GM12878 (cell line): ENCODE results near the gene TRIM38. TPM values are rescaled to one million over a fixed set of nuclear protein-coding genes. Genes with fewer than 3 reads are reported as not detected.

Experiments
- ASH2L ChIP-seq: fragments of 300-600, 200-600 bp; sonication (generic); IDR thresholded peaks from 2 replicates; pipeline ENCODE4 v1.6.1; 2017; ENCODE audit warnings: low read depth, mild to moderate bottlenecking, borderline replicate concordance
- FOXM1 ChIP-seq: IDR thresholded peaks from 2 replicates; pipeline ENCODE4 v1.6.1; 2012; ENCODE audit warnings: low read depth, mild to moderate bottlenecking, inconsistent platforms, low read length, moderate library complexity
- MEF2B ChIP-seq: fragments of 450-650 bp; IDR thresholded peaks from 2 replicates; pipeline ENCODE4 v1.6.1; 2018; ENCODE audit warnings: mild to moderate bottlenecking, moderate library complexity; ENCODE audit not compliant: partially characterized antibody, poor library complexity, severe bottlenecking
- NFIC ChIP-seq: IDR thresholded peaks from 2 replicates; pipeline ENCODE4 v1.6.1; 2012; ENCODE audit warnings: low read depth, mild to moderate bottlenecking, inconsistent platforms, low read length, moderate library complexity
- NFYA ChIP-seq: IDR thresholded peaks from 2 replicates; pipeline ENCODE4 v1.6.1; 2011; ENCODE audit warnings: low read depth, mild to moderate bottlenecking, low read length, improper control_type of control experiment, borderline replicate concordance
- PAX5 ChIP-seq: IDR thresholded peaks from 2 replicates; pipeline ENCODE4 v1.6.1; 2011; ENCODE audit warnings: low read depth, low read length, borderline replicate concordance
- RAD51 ChIP-seq: fragments of 450-650 bp; IDR thresholded peaks from 2 replicates; pipeline ENCODE4 v1.6.1; 2016; ENCODE audit warnings: moderate library complexity, mild to moderate bottlenecking, inconsistent platforms
- RB1 ChIP-seq: fragments of 450-650 bp; formaldehyde crosslinking; IDR thresholded peaks from 2 replicates; pipeline ENCODE4 v1.6.1; 2017; ENCODE audit warnings: mild to moderate bottlenecking, borderline replicate concordance
- SIN3A ChIP-seq: IDR thresholded peaks from 2 replicates; pipeline ENCODE4 v1.6.1; 2012; ENCODE audit warnings: low read depth, low read length, improper control_type of control experiment
- SREBF1 ChIP-seq: IDR thresholded peaks from 2 replicates; pipeline ENCODE4 v1.6.1; 2012; ENCODE audit warnings: mild to moderate bottlenecking, low read length
- TAF1 ChIP-seq: IDR thresholded peaks from 2 replicates; pipeline ENCODE4 v1.6.1; 2011; ENCODE audit warnings: mild to moderate bottlenecking, low read depth, low read length, borderline replicate concordance
- polyA plus RNA-seq, 11 experiments: library from polyadenylated mRNA; depleted of rRNA in 4 of 11; unstranded in 6 of 11; stranded (reverse) in 5 of 11; fragments of >200 nt; fragmentation: Nextera tagmentation in 4 of 11; fragmentation: Illumina TruSeq in 1 of 11; extraction: Ambion mirVana in 4 of 11; extraction: Trizol in 1 of 11; gene quantifications; 1 replicate in 1 of 11; 2 replicates in 10 of 11; pipeline versions ENCODE4 v1.2.1 to v1.2.3, GENCODE V29; 2011 to 2016; ENCODE audit warnings: inconsistent platforms in 2 of 11, missing spikeins in 2 of 11, low read depth in 1 of 11
- total RNA-seq, 4 experiments: library from RNA; depleted of rRNA in 3 of 4; stranded (reverse); fragments of >200 nt in 3 of 4; fragmentation: Illumina TruSeq in 1 of 4; extraction: Trizol in 1 of 4; gene quantifications; 2 replicates each; pipeline versions ENCODE4 v1.2.1 to v1.2.3, GENCODE V29; 2013 to 2021
- TF ChIP-seq, protein P1 (sequence below): fragments of 450-650 bp; IDR thresholded peaks from 2 replicates; pipeline ENCODE4 v1.6.1; 2017; ENCODE audit warnings: mild to moderate bottlenecking
- TF ChIP-seq, protein P2 (sequence below): fragments of 450-650 bp; IDR thresholded peaks from 2 replicates; pipeline ENCODE4 v1.6.1; 2018; ENCODE audit warnings: borderline replicate concordance, mild to moderate bottlenecking; ENCODE audit not compliant: partially characterized antibody
- TF ChIP-seq, protein P3 (sequence below): fragments of 450-650 bp; IDR thresholded peaks from 2 replicates; pipeline ENCODE4 v1.6.1; 2017; ENCODE audit warnings: borderline replicate concordance
- TF ChIP-seq, protein P4 (sequence below): fragments of 450-650 bp; IDR thresholded peaks from 2 replicates; pipeline ENCODE4 v1.6.1; 2018; ENCODE audit warnings: mild to moderate bottlenecking, low read depth, moderate library complexity; ENCODE audit not compliant: partially characterized antibody
- TF ChIP-seq, protein P5 (sequence below): IDR thresholded peaks from 2 replicates; pipeline ENCODE4 v1.6.1; 2011; ENCODE audit warnings: low read depth, low read length, improper control_type of control experiment, borderline replicate concordance

TRIM38 gene
- total and polyA plus RNA-seq, 10 of the 15 experiments (the other 5 are each of a cell fraction or from before 2014, with no cell fraction given), result 4.5 to 14.7 (median 11.1) TPM

DNA sequence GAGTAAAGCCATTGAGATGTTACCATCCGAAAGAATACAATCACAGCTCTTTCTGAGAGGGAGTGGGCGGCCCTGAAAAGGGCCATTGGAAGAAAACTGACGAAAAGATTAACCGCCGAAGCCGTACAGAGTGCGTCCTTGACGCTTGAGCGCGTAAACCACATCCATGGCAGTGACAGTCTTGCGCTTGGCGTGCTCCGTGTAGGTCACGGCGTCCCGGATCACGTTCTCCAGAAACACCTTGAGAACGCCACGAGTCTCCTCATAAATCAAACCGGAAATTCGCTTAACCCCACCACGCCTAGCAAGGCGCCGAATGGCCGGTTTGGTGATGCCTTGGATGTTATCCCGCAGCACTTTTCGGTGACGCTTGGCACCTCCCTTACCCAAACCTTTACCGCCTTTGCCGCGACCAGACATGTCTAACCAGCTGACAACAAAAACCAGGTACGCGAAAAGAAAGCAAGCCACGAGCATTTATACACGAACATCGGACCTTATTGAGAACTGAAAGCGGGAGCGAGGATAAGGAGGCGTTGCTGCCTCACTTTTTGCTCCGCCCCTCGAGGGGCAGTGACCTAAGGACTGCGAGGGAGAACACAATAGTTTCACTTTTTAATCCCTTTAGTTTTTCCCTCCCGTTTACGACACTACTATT, 64.4 kb downstream of the TRIM38 start (continued):
- TF ChIP-seq, protein P1, sequence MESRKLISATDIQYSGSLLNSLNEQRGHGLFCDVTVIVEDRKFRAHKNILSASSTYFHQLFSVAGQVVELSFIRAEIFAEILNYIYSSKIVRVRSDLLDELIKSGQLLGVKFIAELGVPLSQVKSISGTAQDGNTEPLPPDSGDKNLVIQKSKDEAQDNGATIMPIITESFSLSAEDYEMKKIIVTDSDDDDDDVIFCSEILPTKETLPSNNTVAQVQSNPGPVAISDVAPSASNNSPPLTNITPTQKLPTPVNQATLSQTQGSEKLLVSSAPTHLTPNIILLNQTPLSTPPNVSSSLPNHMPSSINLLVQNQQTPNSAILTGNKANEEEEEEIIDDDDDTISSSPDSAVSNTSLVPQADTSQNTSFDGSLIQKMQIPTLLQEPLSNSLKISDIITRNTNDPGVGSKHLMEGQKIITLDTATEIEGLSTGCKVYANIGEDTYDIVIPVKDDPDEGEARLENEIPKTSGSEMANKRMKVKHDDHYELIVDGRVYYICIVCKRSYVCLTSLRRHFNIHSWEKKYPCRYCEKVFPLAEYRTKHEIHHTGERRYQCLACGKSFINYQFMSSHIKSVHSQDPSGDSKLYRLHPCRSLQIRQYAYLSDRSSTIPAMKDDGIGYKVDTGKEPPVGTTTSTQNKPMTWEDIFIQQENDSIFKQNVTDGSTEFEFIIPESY, result no peak
- TF ChIP-seq TAF1 (peak; percentile 79), RAD51 (peak; percentile 48; the same call in 1 of the 2 replicates), PAX5 (peak; percentile 61; the same call in 1 of the 2 replicates), NFYA (no peak), FOXM1 (peak; percentile 93), SREBF1 (no peak), NFIC (peak; percentile 88), ASH2L (no peak), SIN3A (peak; percentile 93), RB1 (peak; percentile 95; the same call in 1 of the 2 replicates), MEF2B (no peak)
- TF ChIP-seq, protein P2, sequence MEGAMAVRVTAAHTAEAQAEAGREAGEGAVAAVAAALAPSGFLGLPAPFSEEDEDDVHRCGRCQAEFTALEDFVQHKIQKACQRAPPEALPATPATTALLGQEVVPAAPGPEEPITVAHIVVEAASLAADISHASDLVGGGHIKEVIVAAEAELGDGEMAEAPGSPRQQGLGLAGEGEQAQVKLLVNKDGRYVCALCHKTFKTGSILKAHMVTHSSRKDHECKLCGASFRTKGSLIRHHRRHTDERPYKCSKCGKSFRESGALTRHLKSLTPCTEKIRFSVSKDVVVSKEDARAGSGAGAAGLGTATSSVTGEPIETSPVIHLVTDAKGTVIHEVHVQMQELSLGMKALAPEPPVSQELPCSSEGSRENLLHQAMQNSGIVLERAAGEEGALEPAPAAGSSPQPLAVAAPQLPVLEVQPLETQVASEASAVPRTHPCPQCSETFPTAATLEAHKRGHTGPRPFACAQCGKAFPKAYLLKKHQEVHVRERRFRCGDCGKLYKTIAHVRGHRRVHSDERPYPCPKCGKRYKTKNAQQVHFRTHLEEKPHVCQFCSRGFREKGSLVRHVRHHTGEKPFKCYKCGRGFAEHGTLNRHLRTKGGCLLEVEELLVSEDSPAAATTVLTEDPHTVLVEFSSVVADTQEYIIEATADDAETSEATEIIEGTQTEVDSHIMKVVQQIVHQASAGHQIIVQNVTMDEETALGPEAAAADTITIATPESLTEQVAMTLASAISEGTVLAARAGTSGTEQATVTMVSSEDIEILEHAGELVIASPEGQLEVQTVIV, result peak; percentile 88
- TF ChIP-seq, protein P3, sequence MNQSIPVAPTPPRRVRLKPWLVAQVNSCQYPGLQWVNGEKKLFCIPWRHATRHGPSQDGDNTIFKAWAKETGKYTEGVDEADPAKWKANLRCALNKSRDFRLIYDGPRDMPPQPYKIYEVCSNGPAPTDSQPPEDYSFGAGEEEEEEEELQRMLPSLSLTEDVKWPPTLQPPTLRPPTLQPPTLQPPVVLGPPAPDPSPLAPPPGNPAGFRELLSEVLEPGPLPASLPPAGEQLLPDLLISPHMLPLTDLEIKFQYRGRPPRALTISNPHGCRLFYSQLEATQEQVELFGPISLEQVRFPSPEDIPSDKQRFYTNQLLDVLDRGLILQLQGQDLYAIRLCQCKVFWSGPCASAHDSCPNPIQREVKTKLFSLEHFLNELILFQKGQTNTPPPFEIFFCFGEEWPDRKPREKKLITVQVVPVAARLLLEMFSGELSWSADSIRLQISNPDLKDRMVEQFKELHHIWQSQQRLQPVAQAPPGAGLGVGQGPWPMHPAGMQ, result no peak
- TF ChIP-seq, protein P4, sequence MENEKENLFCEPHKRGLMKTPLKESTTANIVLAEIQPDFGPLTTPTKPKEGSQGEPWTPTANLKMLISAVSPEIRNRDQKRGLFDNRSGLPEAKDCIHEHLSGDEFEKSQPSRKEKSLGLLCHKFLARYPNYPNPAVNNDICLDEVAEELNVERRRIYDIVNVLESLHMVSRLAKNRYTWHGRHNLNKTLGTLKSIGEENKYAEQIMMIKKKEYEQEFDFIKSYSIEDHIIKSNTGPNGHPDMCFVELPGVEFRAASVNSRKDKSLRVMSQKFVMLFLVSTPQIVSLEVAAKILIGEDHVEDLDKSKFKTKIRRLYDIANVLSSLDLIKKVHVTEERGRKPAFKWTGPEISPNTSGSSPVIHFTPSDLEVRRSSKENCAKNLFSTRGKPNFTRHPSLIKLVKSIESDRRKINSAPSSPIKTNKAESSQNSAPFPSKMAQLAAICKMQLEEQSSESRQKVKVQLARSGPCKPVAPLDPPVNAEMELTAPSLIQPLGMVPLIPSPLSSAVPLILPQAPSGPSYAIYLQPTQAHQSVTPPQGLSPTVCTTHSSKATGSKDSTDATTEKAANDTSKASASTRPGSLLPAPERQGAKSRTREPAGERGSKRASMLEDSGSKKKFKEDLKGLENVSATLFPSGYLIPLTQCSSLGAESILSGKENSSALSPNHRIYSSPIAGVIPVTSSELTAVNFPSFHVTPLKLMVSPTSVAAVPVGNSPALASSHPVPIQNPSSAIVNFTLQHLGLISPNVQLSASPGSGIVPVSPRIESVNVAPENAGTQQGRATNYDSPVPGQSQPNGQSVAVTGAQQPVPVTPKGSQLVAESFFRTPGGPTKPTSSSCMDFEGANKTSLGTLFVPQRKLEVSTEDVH, result no peak
- TF ChIP-seq, protein P5, sequence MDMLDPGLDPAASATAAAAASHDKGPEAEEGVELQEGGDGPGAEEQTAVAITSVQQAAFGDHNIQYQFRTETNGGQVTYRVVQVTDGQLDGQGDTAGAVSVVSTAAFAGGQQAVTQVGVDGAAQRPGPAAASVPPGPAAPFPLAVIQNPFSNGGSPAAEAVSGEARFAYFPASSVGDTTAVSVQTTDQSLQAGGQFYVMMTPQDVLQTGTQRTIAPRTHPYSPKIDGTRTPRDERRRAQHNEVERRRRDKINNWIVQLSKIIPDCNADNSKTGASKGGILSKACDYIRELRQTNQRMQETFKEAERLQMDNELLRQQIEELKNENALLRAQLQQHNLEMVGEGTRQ, result no peak
